ENCODE measurements around the gene NENF. TPM values are rescaled to one million over a fixed set of nuclear protein-coding genes. Genes with fewer than 3 reads are reported as not detected.

The NENF gene
- polyA plus RNA-seq, 1 donor from 2014 or later = 7.9 TPM

DNA sequence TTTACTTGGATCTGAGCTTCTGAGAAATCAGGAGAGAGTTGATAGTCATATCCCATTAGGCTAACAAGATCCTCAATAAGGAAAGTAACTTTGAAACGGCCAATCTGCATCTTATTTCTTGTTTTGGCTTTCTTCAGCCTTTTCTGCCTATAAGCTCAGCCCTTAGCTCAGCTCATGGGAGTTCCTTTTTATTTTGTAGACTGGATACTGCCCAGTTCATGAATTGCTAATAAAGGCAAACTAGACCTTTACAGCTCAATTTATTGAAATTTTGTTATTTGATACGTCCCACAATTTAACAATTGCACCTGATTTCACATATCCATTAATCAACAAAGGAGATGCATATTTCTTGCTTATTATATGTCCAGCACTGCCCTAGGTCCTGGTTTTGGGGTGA is 22.7 kb downstream of the NENF start:
- Histone ChIP-seq H3K4me3 (ENCODE audit: low read length) (no peak overlapping the region), H3K27ac (ENCODE audit: low read length) (no peak overlapping the region), H3K9me2 (ENCODE audit: insufficient read depth, low read length) (no peaks in the 10 kb centered on the region), H3F3A (ENCODE audit: insufficient read depth, low read length, poor library complexity, severe bottlenecking) (no peaks in the 10 kb centered on the region), H3K9me3 (ENCODE audit: low read length) (no peaks in the 10 kb centered on the region), H2AFZ (ENCODE audit: low read depth, low read length) (no peak overlapping the region), H3K36me3 (ENCODE audit: insufficient read depth, low read length) (no peaks in the 10 kb centered on the region), H3K79me2 (replicated peaks; ENCODE audit: insufficient read depth, low read length) (no peaks in the 10 kb centered on the region), H3K9ac (ENCODE audit: low read length) (no peak overlapping the region), H3K4me2 (ENCODE audit: low read length) (no peak overlapping the region), H3K27me3 (ENCODE audit: insufficient read depth, low read depth, low read length) (no peaks in the 10 kb centered on the region), H4K20me1 (ENCODE audit: insufficient read depth) (no peaks in the 10 kb centered on the region)
- TF ChIP-seq EP300 (conservative IDR thresholded peaks at IDR 0.05; ENCODE audit: poor library complexity, severe bottlenecking) = no peak
- no peak for TF ChIP-seq MXI1 (conservative IDR thresholded peaks at IDR 0.05; ENCODE audit: poor library complexity, severe bottlenecking)
- no peak for TF ChIP-seq RAD21 (conservative IDR thresholded peaks at IDR 0.05)
- TF ChIP-seq TAF1 (IDR thresholded peaks at IDR 0.05; ENCODE audit: low read depth) = no peak
- TF ChIP-seq, protein P1, sequence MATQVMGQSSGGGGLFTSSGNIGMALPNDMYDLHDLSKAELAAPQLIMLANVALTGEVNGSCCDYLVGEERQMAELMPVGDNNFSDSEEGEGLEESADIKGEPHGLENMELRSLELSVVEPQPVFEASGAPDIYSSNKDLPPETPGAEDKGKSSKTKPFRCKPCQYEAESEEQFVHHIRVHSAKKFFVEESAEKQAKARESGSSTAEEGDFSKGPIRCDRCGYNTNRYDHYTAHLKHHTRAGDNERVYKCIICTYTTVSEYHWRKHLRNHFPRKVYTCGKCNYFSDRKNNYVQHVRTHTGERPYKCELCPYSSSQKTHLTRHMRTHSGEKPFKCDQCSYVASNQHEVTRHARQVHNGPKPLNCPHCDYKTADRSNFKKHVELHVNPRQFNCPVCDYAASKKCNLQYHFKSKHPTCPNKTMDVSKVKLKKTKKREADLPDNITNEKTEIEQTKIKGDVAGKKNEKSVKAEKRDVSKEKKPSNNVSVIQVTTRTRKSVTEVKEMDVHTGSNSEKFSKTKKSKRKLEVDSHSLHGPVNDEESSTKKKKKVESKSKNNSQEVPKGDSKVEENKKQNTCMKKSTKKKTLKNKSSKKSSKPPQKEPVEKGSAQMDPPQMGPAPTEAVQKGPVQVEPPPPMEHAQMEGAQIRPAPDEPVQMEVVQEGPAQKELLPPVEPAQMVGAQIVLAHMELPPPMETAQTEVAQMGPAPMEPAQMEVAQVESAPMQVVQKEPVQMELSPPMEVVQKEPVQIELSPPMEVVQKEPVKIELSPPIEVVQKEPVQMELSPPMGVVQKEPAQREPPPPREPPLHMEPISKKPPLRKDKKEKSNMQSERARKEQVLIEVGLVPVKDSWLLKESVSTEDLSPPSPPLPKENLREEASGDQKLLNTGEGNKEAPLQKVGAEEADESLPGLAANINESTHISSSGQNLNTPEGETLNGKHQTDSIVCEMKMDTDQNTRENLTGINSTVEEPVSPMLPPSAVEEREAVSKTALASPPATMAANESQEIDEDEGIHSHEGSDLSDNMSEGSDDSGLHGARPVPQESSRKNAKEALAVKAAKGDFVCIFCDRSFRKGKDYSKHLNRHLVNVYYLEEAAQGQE (IDR thresholded peaks at IDR 0.05; ENCODE audit: borderline replicate concordance) = no peak
- TF ChIP-seq EZH2 (IDR thresholded peaks at IDR 0.05; ENCODE audit: borderline replicate concordance, insufficient read depth, low read length, poor library complexity, severe bottlenecking) = no peak
- TF ChIP-seq SMC3 (conservative IDR thresholded peaks at IDR 0.05; ENCODE audit: poor library complexity) = no peak
- TF ChIP-seq, protein P2, sequence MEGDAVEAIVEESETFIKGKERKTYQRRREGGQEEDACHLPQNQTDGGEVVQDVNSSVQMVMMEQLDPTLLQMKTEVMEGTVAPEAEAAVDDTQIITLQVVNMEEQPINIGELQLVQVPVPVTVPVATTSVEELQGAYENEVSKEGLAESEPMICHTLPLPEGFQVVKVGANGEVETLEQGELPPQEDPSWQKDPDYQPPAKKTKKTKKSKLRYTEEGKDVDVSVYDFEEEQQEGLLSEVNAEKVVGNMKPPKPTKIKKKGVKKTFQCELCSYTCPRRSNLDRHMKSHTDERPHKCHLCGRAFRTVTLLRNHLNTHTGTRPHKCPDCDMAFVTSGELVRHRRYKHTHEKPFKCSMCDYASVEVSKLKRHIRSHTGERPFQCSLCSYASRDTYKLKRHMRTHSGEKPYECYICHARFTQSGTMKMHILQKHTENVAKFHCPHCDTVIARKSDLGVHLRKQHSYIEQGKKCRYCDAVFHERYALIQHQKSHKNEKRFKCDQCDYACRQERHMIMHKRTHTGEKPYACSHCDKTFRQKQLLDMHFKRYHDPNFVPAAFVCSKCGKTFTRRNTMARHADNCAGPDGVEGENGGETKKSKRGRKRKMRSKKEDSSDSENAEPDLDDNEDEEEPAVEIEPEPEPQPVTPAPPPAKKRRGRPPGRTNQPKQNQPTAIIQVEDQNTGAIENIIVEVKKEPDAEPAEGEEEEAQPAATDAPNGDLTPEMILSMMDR (IDR thresholded peaks at IDR 0.05; ENCODE audit: poor library complexity, severe bottlenecking) = no peak
- TF ChIP-seq POLR2AphosphoS5 (IDR thresholded peaks at IDR 0.05) = no peak

DNA sequence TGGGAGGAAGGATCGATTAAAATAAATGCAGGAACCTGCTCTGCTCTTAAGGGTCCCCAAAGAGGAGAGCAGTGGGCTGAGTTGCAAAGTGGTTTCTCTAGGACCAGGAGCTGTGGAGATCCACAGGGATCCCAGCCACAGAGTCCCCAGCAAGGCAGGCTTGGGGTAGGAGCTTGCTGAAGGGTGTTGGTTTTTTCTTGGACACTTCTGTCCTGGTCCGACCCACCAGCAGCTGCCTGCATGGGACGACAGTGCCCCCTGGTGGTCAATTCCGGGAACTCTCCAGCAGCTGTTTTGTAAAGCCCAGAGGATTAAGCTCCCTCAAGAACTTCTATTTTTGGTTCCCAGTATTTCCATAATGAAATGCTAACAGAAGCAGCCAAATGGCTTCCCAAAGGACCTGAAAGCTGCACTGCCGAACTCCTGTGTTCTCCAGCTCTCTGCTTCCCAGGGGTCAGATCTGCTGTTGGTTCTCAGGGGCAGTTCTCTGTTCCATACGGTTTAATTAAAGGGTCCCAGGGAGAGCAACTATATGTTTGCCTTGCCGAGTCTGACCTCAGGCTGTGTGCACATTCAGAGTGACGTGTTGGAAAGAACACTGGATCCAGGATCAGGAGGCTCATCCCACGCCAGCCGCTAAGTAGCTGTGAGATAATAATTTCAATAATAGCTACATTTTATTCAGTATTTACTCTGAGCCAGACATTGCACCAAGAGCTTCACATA is 23.2 kb downstream of the NENF start:
- H3K27ac ChIP-seq (ENCODE audit: low read length) = no peak overlapping the region
- H3K27me3 ChIP-seq (ENCODE audit: insufficient read depth, low read depth, low read length) = no peaks in the 10 kb centered on the region
- H4K20me1 ChIP-seq (ENCODE audit: insufficient read depth) = no peaks in the 10 kb centered on the region
- H3K4me2 ChIP-seq (ENCODE audit: low read length) = no peak overlapping the region
- no peaks in the 10 kb centered on the region for H3K79me2 ChIP-seq (replicated peaks; ENCODE audit: insufficient read depth, low read length)
- H3F3A ChIP-seq (ENCODE audit: insufficient read depth, low read length, poor library complexity, severe bottlenecking) = no peaks in the 10 kb centered on the region
- H3K9me2 ChIP-seq (ENCODE audit: insufficient read depth, low read length) = no peaks in the 10 kb centered on the region
- TF ChIP-seq, protein P1 (IDR thresholded peaks at IDR 0.05; ENCODE audit: borderline replicate concordance) = no peak
- peak; percentile 96 for TF ChIP-seq SMC3 (conservative IDR thresholded peaks at IDR 0.05; ENCODE audit: poor library complexity)
- no peak for TF ChIP-seq EP300 (conservative IDR thresholded peaks at IDR 0.05; ENCODE audit: poor library complexity, severe bottlenecking)
- TF ChIP-seq RAD21 (conservative IDR thresholded peaks at IDR 0.05) = peak; percentile 95
- no peak for TF ChIP-seq EZH2 (IDR thresholded peaks at IDR 0.05; ENCODE audit: borderline replicate concordance, insufficient read depth, low read length, poor library complexity, severe bottlenecking)
- TF ChIP-seq, protein P2 (IDR thresholded peaks at IDR 0.05; ENCODE audit: poor library complexity, severe bottlenecking) = peak; percentile 94
- TF ChIP-seq TAF1 (IDR thresholded peaks at IDR 0.05; ENCODE audit: low read depth) = no peak
- no peak for TF ChIP-seq MXI1 (conservative IDR thresholded peaks at IDR 0.05; ENCODE audit: poor library complexity, severe bottlenecking)
- no peak for TF ChIP-seq POLR2AphosphoS5 (IDR thresholded peaks at IDR 0.05)
- no peak overlapping the region for H3K4me3 ChIP-seq (ENCODE audit: low read length)
- no peak overlapping the region for H2AFZ ChIP-seq (ENCODE audit: low read depth, low read length)
- no peak overlapping the region for H3K9ac ChIP-seq (ENCODE audit: low read length)
- H3K9me3 ChIP-seq (ENCODE audit: low read length) = no peaks in the 10 kb centered on the region
- no peaks in the 10 kb centered on the region for H3K36me3 ChIP-seq (ENCODE audit: insufficient read depth, low read length)

All from neural cell (in vitro differentiated cells).